ENCODE results near the gene ARHGAP4. TPM values are rescaled to one million over a fixed set of nuclear protein-coding genes. Genes with fewer than 3 reads are reported as not detected.

The ARHGAP4 gene
- total and polyA plus RNA-seq, 10 of the 15 experiments (the other 5 are each of a cell fraction or from before 2014, with no cell fraction given), result 0.71 to 120 (median 44.3) TPM

DNA sequence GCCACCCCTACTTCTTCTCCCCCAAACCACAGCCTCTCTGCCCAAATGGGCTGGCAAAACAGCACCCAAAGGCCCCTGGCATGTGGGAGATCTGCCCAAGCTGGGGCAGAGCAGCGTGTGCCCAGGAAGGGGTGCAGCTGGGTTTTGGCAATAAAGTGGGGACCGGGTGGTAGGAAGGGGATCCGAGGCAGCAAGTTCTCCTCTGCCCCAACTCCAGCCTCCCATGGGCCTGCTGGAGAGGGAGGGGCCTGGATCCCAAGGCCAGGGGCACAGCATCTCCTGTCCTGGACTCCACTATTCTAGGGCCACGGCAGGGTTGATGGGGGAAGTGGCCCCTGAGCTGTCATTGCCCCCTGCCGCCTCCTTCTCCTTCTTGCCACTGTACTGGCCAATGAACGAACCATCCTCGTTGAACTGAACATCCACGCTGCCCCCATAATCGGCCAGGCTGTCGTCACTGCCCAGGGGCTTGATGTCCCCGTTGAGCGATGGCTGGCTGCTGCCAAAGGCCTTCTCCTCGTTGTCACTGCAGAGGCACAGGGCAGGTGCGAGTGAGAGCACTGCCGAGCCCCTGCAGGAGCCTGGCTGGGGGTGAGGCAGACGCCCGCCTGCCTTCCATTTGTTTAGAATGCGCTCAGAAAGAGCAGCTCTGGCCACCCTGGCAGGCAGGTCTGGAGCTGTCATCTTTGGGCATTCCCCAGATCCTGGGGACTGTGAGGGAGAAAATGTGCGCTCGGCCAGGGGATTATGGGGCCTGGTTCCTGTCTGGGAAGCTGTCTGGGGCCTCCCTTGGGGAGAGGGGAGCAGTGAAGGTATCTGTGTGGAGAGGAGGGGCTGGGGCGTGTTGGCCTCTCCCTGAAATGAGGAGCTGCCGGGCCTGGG lies 63.5 kb downstream of the ARHGAP4 start:
- TF ChIP-seq ZNF217 (IDR thresholded peaks at IDR 0.05) (no peak), SMC3 (IDR thresholded peaks at IDR 0.05; ENCODE audit: borderline replicate concordance, low read length) (no peak), IKZF2 (IDR thresholded peaks at IDR 0.05) (no peak), ZBED1 (IDR thresholded peaks at IDR 0.05; ENCODE audit: borderline replicate concordance) (no peak), ELK1 (IDR thresholded peaks at IDR 0.05; ENCODE audit: low read depth, low read length) (no peak), YBX1 (IDR thresholded peaks at IDR 0.05) (no peak), LARP7 (IDR thresholded peaks at IDR 0.05) (no peak), STAT3 (IDR thresholded peaks at IDR 0.05; ENCODE audit: low read depth, low read length) (no peak)
- TF ChIP-seq, protein P1, sequence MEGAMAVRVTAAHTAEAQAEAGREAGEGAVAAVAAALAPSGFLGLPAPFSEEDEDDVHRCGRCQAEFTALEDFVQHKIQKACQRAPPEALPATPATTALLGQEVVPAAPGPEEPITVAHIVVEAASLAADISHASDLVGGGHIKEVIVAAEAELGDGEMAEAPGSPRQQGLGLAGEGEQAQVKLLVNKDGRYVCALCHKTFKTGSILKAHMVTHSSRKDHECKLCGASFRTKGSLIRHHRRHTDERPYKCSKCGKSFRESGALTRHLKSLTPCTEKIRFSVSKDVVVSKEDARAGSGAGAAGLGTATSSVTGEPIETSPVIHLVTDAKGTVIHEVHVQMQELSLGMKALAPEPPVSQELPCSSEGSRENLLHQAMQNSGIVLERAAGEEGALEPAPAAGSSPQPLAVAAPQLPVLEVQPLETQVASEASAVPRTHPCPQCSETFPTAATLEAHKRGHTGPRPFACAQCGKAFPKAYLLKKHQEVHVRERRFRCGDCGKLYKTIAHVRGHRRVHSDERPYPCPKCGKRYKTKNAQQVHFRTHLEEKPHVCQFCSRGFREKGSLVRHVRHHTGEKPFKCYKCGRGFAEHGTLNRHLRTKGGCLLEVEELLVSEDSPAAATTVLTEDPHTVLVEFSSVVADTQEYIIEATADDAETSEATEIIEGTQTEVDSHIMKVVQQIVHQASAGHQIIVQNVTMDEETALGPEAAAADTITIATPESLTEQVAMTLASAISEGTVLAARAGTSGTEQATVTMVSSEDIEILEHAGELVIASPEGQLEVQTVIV (IDR thresholded peaks at IDR 0.05; ENCODE audit: borderline replicate concordance, partially characterized antibody), result no peak
- TF ChIP-seq, protein P2, sequence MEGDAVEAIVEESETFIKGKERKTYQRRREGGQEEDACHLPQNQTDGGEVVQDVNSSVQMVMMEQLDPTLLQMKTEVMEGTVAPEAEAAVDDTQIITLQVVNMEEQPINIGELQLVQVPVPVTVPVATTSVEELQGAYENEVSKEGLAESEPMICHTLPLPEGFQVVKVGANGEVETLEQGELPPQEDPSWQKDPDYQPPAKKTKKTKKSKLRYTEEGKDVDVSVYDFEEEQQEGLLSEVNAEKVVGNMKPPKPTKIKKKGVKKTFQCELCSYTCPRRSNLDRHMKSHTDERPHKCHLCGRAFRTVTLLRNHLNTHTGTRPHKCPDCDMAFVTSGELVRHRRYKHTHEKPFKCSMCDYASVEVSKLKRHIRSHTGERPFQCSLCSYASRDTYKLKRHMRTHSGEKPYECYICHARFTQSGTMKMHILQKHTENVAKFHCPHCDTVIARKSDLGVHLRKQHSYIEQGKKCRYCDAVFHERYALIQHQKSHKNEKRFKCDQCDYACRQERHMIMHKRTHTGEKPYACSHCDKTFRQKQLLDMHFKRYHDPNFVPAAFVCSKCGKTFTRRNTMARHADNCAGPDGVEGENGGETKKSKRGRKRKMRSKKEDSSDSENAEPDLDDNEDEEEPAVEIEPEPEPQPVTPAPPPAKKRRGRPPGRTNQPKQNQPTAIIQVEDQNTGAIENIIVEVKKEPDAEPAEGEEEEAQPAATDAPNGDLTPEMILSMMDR (IDR thresholded peaks at IDR 0.05 in 2 of 3, conservative IDR thresholded peaks at IDR 0.05 in 1 of 3; ENCODE audit: control insufficient read depth in 2 of 3, extremely low read depth in 1 of 3, insufficient read depth in 1 of 3, low read depth in 3 of 3, low read length in 3 of 3), result no peak
- TF ChIP-seq, protein P3, sequence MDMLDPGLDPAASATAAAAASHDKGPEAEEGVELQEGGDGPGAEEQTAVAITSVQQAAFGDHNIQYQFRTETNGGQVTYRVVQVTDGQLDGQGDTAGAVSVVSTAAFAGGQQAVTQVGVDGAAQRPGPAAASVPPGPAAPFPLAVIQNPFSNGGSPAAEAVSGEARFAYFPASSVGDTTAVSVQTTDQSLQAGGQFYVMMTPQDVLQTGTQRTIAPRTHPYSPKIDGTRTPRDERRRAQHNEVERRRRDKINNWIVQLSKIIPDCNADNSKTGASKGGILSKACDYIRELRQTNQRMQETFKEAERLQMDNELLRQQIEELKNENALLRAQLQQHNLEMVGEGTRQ (IDR thresholded peaks at IDR 0.05; ENCODE audit: borderline replicate concordance, low read depth, low read length), result no peak
- ChIA-PET POLR2A (no interaction called here), CTCF (no interaction called here)

More for the DNA sequence above, 63.5 kb downstream of the ARHGAP4 start:
- DNase-seq (ENCODE audit: low read depth, low spot score) (no peak), FAIRE-seq (no peak), ATAC-seq (no peak)
- H3K27me3 ChIP-seq (replicated peaks in 1 of 2; ENCODE audit: control insufficient read depth in 2 of 2, insufficient read depth in 2 of 2, low read length in 1 of 2), result no peaks in the 10 kb centered on the region; a peak in 1 of 4 replicates
- no peaks in the 10 kb centered on the region for H4K20me1 ChIP-seq (ENCODE audit: control insufficient read depth, insufficient read depth)
- 26% methylated on average over 22 of the region's 22 CpGs for WGBS (ENCODE audit: insufficient coverage, insufficient replicate concordance, low lambda C conversion rate, missing lambda C conversion rate)
- intact Hi-C loops (cut with micrococcal nuclease; ENCODE audit: unreplicated experiment) (no loop called here), in situ Hi-C loops (cut with MboI) (no loop called here)
- H3K9ac ChIP-seq (ENCODE audit: control insufficient read depth, insufficient read depth, low read length), result no peak overlapping the region
- no peaks in the 10 kb centered on the region for H3K36me3 ChIP-seq (ENCODE audit: control insufficient read depth in 2 of 2, insufficient read depth in 2 of 2, low read length in 1 of 2)
- H3K9me3 ChIP-seq (replicated peaks; ENCODE audit: control insufficient read depth, insufficient read depth, low read length), result no peaks in the 10 kb centered on the region
- BruUV-seq (replicated peaks), result no TSS peak
- H3K4me2 ChIP-seq (ENCODE audit: control insufficient read depth, insufficient read depth), result no peak overlapping the region
- no peaks in the 10 kb centered on the region for H3K79me2 ChIP-seq (ENCODE audit: control insufficient read depth, insufficient read depth, low read length)
- RAD21 ChIA-PET (ENCODE audit: unreplicated experiment), result no interaction called here
- no peak overlapping the region for H2AFZ ChIP-seq (ENCODE audit: control insufficient read depth, low read depth, low read length)
- H3K4me1 ChIP-seq (ENCODE audit: control insufficient read depth, insufficient read depth, low read length), result no peaks in the 10 kb centered on the region
- H3K27ac ChIP-seq (ENCODE audit: control insufficient read depth, insufficient read depth), result no peak overlapping the region
- SMC1A ChIA-PET (ENCODE audit: uncharacterized antibody, unreplicated experiment), result no interaction called here
- no peak overlapping the region for H3K4me3 ChIP-seq

All from GM12878 (cell line).